CD4-positive, alpha-beta memory T cell (primary cell): ENCODE measurements around the gene RPL14. TPM values are rescaled to one million over a fixed set of nuclear protein-coding genes. Genes with fewer than 3 reads are reported as not detected.
A peak's percentile ranks its signal among the peaks of the same experiment; 100 is the strongest.

Experiments
- CTCF ChIA-PET: fragments of 350-600 bp; sonication (Branson Sonifier 250); formaldehyde crosslinking; loops from one replicate; lab custom pipeline; 2021; ENCODE audit warnings: inconsistent platforms; ENCODE audit not compliant: partially characterized antibody; lab: Charles Lee
- POLR2A ChIA-PET: fragments of 350-600 bp; sonication (Branson Sonifier 250); formaldehyde crosslinking; loops from one replicate; lab custom pipeline; 2021; ENCODE audit not compliant: partially characterized antibody; lab: Charles Lee
- DNase-seq, 5 donors: peaks; one replicate each; pipeline versions ENCODE4 v3.0.0 to v3.0.0-alpha.2; 2020 to 2022; ENCODE audit warnings: mixed read lengths in 1 of 5
- H3K27ac ChIP-seq: one replicate; pipeline ENCODE4 v1.7.0; 2013; ENCODE audit warnings: low read depth, low read length
- H3K27me3 ChIP-seq: 2 replicates; pipeline ENCODE4 v1.7.0; 2013; ENCODE audit warnings: mild to moderate bottlenecking, low read length, moderate library complexity; ENCODE audit not compliant: insufficient read depth
- H3K36me3 ChIP-seq: 2 replicates; pipeline ENCODE4 v1.7.0; 2013; ENCODE audit warnings: mild to moderate bottlenecking, low read length, moderate library complexity; ENCODE audit not compliant: insufficient read depth
- H3K4me1 ChIP-seq: 2 replicates; pipeline ENCODE4 v1.7.0; 2013; ENCODE audit warnings: mild to moderate bottlenecking, low read length, moderate library complexity; ENCODE audit not compliant: insufficient read depth
- H3K4me3 ChIP-seq, 2 donors: one replicate each; pipeline ENCODE4 v1.7.0; 2013; ENCODE audit warnings: low read length in 2 of 2, mild to moderate bottlenecking in 1 of 2
- H3K9me3 ChIP-seq, 2 donors: one replicate each; pipeline ENCODE4 v1.7.0; 2013; ENCODE audit warnings: low read length in 2 of 2, control low read depth in 1 of 2; ENCODE audit not compliant: control insufficient read depth in 1 of 2
- H3K27ac Mint-ChIP-seq, 7 donors: one replicate each; pipeline ENCODE4 v1.8.0; 2020 to 2021; ENCODE audit warnings: mixed read lengths in 7 of 7, mild to moderate bottlenecking in 6 of 7, inconsistent platforms in 3 of 7, moderate library complexity in 3 of 7
- H3K27me3 Mint-ChIP-seq, 2 donors: one replicate each; pipeline ENCODE4 v1.8.0; 2020 to 2021; ENCODE audit warnings: mixed read lengths in 2 of 2
- H3K36me3 Mint-ChIP-seq, 2 donors: one replicate each; pipeline ENCODE4 v1.8.0; 2020 to 2021; ENCODE audit warnings: mixed read lengths in 2 of 2, inconsistent platforms in 1 of 2, mild to moderate bottlenecking in 1 of 2
- H3K4me1 Mint-ChIP-seq, 4 donors: one replicate each; pipeline ENCODE4 v1.8.0; 2020 to 2021; ENCODE audit warnings: mixed read lengths in 4 of 4, mild to moderate bottlenecking in 1 of 4
- H3K4me3 Mint-ChIP-seq, 8 donors: one replicate each; pipeline ENCODE4 v1.8.0; 2020 to 2021; ENCODE audit warnings: mixed read lengths in 8 of 8, mild to moderate bottlenecking in 7 of 8, moderate library complexity in 6 of 8, inconsistent platforms in 3 of 8
- H3K9me3 Mint-ChIP-seq, 8 donors: one replicate each; pipeline ENCODE4 v1.8.0; 2020 to 2021; ENCODE audit warnings: mixed read lengths in 8 of 8, mild to moderate bottlenecking in 5 of 8, inconsistent platforms in 3 of 8, moderate library complexity in 1 of 8
- intact Hi-C: fragments of 100-400 bp; cut with micrococcal nuclease; formaldehyde crosslinking; loops from one replicate; pipeline ENCODE4 v1.15.1; 2023
- polyA plus RNA-seq, 2 donors: library from polyadenylated mRNA; unstranded; fragments of 300-500 nt; fragmentation: Illumina TruSeq; gene quantifications; one replicate each; pipeline ENCODE4 v1.2.3, GENCODE V29; 2021
- total RNA-seq, 2 experiments: library from RNA; stranded (reverse); gene quantifications; one replicate each; pipeline ENCODE4 v1.2.3, GENCODE V29; 2021

The RPL14 gene
- total and polyA plus RNA-seq, 4 experiments from 2014 or later, result 1,004 to 2,785 (median 2,169) TPM

GRCh38 chr3:40468018-40468417 is 10.9 kb downstream of the RPL14 start:
- Histone ChIP-seq H3K27me3 (no peaks in the 10 kb centered on the region), H3K36me3 (peaks cover 11% of the 10 kb centered on the region), H3K4me1 (peaks cover 21% of the 10 kb centered on the region), H3K27ac (no peak overlapping the region), H3K4me3 (no peak overlapping the region), H3K9me3 (no peaks in the 10 kb centered on the region)
- ChIA-PET POLR2A (interaction anchor here (0.6 kb wide), 1 partner anchor 752 kb away, joined by 6 read pairs; no protein-coding TSS in a partner anchor), CTCF (no interaction called here)
- peaks cover 16 to 27% (median 20%) of the 10 kb centered on the region in 4 donors for H3K4me1 Mint-ChIP-seq
- no peaks in the 10 kb centered on the region for H3K27me3 Mint-ChIP-seq
- peaks cover 21 to 27% of the 10 kb centered on the region in 2 donors for H3K36me3 Mint-ChIP-seq
- no peak for DNase-seq
- intact Hi-C loops, result no loop called here
- H3K4me3 Mint-ChIP-seq, result no peak overlapping the region
- peak overlapping the region in 1 of 7 donors; percentile 36 for H3K27ac Mint-ChIP-seq
- H3K9me3 Mint-ChIP-seq, result no peaks in the 10 kb centered on the region

DNA sequence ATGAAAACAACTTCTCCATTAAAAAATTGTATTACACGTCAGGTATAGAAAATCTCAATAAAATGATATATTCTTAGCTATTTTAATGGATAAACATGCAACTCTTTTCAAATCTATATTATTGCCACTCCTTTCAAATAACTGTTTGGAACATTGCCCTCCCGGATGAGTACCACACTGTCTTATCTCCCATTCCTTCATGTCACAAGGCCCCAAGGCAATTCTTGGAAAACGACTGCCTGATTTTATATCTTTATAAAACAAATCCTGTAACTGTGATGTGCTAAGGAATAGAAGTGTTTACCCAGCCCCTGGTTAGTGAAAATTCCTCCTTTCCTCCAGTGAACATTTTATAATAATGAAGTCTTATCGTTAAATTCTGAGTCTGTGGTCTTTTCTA is 13.6 kb downstream of the RPL14 start:
- Mint-ChIP-seq H3K27me3 (no peaks in the 10 kb centered on the region), H3K36me3 (peaks cover 4 to 7% of the 10 kb centered on the region in 2 donors), H3K27ac (no peak overlapping the region), H3K9me3 (no peaks in the 10 kb centered on the region), H3K4me1 (peaks cover 0 to 2% (median under 1%) of the 10 kb centered on the region in 4 donors), H3K4me3 (no peak overlapping the region)
- Histone ChIP-seq H3K36me3 (no peaks in the 10 kb centered on the region), H3K9me3 (no peaks in the 10 kb centered on the region), H3K27me3 (no peaks in the 10 kb centered on the region), H3K27ac (no peak overlapping the region), H3K4me1 (no peaks in the 10 kb centered on the region), H3K4me3 (no peak overlapping the region)
- intact Hi-C loops, result no loop called here
- ChIA-PET CTCF (no interaction called here), POLR2A (interaction anchor here (2.1 kb wide), 1 partner anchor 13 kb away, joined by 4 read pairs; the partner anchor contains the start of gene RPL14)
- no peak for DNase-seq

DNA sequence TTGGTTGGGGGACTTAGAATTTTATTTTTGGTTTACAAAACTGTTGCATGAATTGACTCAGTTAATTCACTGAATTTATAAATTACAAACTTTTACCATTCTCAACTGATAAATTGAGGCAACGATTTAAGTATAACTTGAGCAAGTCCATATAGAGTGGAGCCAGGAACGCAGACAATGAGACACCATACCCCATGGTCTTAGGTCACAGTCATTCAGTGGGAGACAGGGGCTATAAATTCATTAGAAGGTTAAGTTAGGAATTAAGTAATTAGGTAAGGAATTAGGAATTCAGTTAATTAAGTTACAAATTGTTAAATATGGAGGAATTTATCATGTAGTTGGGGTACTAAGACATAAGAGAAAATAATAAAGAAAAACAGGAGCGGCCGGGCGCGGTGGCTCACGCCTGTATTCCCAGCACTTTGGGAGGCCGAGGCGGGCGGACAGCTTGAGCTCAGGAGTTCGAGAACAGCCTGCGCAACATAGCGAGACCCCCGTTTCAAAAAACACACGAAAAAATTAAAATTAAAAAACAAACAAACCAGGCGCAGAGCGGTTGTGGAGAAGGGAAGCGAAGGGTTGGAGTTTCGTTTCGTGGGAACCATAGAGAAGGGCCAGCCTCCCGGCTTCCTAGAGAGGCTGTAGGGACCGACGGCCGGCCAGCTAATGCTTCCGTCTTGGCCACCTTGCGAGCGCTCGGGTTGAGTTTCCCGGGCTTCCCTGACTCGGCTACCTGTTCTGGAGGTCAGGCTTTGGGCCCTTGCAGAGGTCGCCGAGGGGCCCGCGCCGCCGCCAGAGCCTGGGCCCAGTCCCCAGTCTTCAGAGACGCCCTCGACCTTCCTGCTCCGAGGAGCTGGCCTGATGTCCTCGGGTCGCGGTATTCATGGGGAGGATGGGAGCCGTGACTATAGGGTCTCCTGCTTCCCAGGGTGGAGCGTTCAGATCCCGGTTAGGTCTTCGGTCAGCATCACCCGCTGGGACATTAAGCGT is 19.6 kb downstream of the RPL14 start, which contains the start of gene ZNF619:
Gene ZNF619 (plus strand): TSS at position 645 of the 993 bp plus-strand sequence. CDS start 858 bp downstream, outside the sequence.
- intact Hi-C loops, result loop anchor here (1.0 to 2.0 kb wide), 4 partner anchors 19 to 48 kb away; partner anchors contain the start of genes RPL14, ZNF620 and ZNF621
- no peaks in the 10 kb centered on the region for H3K9me3 ChIP-seq
- peak; percentile 52 to 67 (median 59) for DNase-seq
- CTCF ChIA-PET, result interaction anchor here (1.1 to 1.2 kb wide), 3 partner anchors 18 to 49 kb away, joined by 3 to 5 read pairs (median 3); partner anchors contain the start of gene ZNF620
- H3K4me1 Mint-ChIP-seq, result peaks cover 14 to 38% (median 22%) of the 10 kb centered on the region in 4 donors
- peak within 1 kb of the TSS; percentile 91 to 95 (median 94) for H3K4me3 Mint-ChIP-seq
- peaks cover 16% of the 10 kb centered on the region for H3K4me1 ChIP-seq
- H3K27ac ChIP-seq, result peak within 1 kb of the TSS; percentile 68
- no peaks in the 10 kb centered on the region for H3K27me3 Mint-ChIP-seq
- no peaks in the 10 kb centered on the region for H3K9me3 Mint-ChIP-seq
- H3K36me3 ChIP-seq, result no peaks in the 10 kb centered on the region
- POLR2A ChIA-PET, result interaction anchor here (0.8 to 3.0 kb wide), 10 partner anchors 10 to 168 kb away, joined by 3 to 27 read pairs (median 6); partner anchors contain the start of genes EIF1B, RPL14, ZNF620 and ZNF621
- peak within 1 kb of the TSS; percentile 82 to 98 (median 95) for H3K27ac Mint-ChIP-seq
- H3K4me3 ChIP-seq, result peak within 1 kb of the TSS; percentile 19 to 60
- H3K36me3 Mint-ChIP-seq, result peaks cover 10 to 38% of the 10 kb centered on the region in 2 donors
- no peaks in the 10 kb centered on the region for H3K27me3 ChIP-seq

GRCh38 chr3:40477666-40478065 is 20.5 kb downstream of the RPL14 start:
- Mint-ChIP-seq H3K9me3 (no peaks in the 10 kb centered on the region), H3K27me3 (no peaks in the 10 kb centered on the region), H3K4me1 (peaks cover 19 to 44% (median 26%) of the 10 kb centered on the region in 4 donors), H3K4me3 (peak overlapping the region; percentile 91 to 95 (median 94)), H3K27ac (peak overlapping the region; percentile 82 to 98 (median 95)), H3K36me3 (peaks cover 17 to 46% of the 10 kb centered on the region in 2 donors)
- Histone ChIP-seq H3K4me1 (peaks cover 19% of the 10 kb centered on the region), H3K27me3 (no peaks in the 10 kb centered on the region), H3K36me3 (no peaks in the 10 kb centered on the region), H3K27ac (peak overlapping the region; percentile 68), H3K9me3 (no peaks in the 10 kb centered on the region), H3K4me3 (peak overlapping the region; percentile 19 to 60)
- DNase-seq, result no peak
- intact Hi-C loops, result loop anchor here (1.0 to 2.0 kb wide), 4 partner anchors 20 to 47 kb away; partner anchors contain the start of genes RPL14, ZNF620 and ZNF621
- CTCF ChIA-PET, result interaction anchor here (1.1 to 1.5 kb wide), 4 partner anchors 19 to 48 kb away, joined by 3 to 6 read pairs (median 4); partner anchors contain the start of gene ZNF620
- POLR2A ChIA-PET, result interaction anchor here (0.5 to 3.0 kb wide), 11 partner anchors 13 to 47 kb away, joined by 3 to 27 read pairs (median 5); partner anchors contain the start of genes RPL14, ZNF620 and ZNF621

- Histone ChIP-seq H3K27ac (no peak overlapping the region), H3K27me3 (no peaks in the 10 kb centered on the region), H3K36me3 (peaks cover 11% of the 10 kb centered on the region), H3K9me3 (peaks cover 0 to 8% of the 10 kb centered on the region in 2 donors), H3K4me1 (peaks cover 9% of the 10 kb centered on the region), H3K4me3 (no peak overlapping the region)
- H3K36me3 Mint-ChIP-seq, result peaks cover 55 to 58% of the 10 kb centered on the region in 2 donors
- ChIA-PET POLR2A (interaction anchor here (1.3 kb wide), 1 partner anchor 39 kb away, joined by 3 read pairs; no protein-coding TSS in a partner anchor), CTCF (no interaction called here)
- peaks cover 2 to 24% (median 19%) of the 10 kb centered on the region in 8 donors for H3K9me3 Mint-ChIP-seq
- no peak for DNase-seq
- intact Hi-C loops, result no loop called here
- H3K4me3 Mint-ChIP-seq, result no peak overlapping the region
- no peak overlapping the region for H3K27ac Mint-ChIP-seq
- peaks cover 4 to 12% (median 11%) of the 10 kb centered on the region in 4 donors for H3K4me1 Mint-ChIP-seq
- no peaks in the 10 kb centered on the region for H3K27me3 Mint-ChIP-seq
These were observed 30.0 kb downstream of the RPL14 start for GRCh38 chr3:40487172-40487571.

DNA sequence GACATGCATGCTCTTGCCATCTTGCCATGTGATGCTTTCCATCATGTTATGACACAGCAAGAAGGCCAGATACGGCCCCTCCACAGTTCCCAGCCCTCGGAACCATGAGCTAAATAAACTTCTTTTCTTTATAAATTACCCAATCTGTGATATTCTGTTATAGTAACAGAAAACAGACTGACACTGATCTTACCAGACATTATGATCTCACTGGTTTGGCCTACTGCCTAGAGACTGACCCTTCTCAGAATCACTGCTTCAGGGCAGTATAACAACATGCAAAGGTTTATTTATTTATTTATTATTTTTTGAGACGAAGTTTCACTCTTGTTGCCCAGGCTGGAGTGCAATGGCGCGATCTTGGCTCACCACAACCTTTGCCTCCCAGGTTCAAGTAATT is 33.8 kb downstream of the RPL14 start:
- Histone ChIP-seq H3K27ac (no peak overlapping the region), H3K27me3 (no peaks in the 10 kb centered on the region), H3K36me3 (peaks cover 8% of the 10 kb centered on the region), H3K4me3 (no peak overlapping the region), H3K4me1 (no peaks in the 10 kb centered on the region), H3K9me3 (peaks cover 0 to 8% of the 10 kb centered on the region in 2 donors)
- Mint-ChIP-seq H3K4me1 (peaks cover 0 to 3% (median 0%) of the 10 kb centered on the region in 4 donors), H3K4me3 (no peak overlapping the region), H3K27me3 (no peaks in the 10 kb centered on the region), H3K9me3 (peaks cover 2 to 24% (median 18%) of the 10 kb centered on the region in 8 donors), H3K36me3 (peaks cover 29 to 40% of the 10 kb centered on the region in 2 donors), H3K27ac (no peak overlapping the region)
- ChIA-PET POLR2A (no interaction called here), CTCF (no interaction called here)
- no peak for DNase-seq
- intact Hi-C loops, result no loop called here
